GM21423 (cell line): ENCODE measurements around the gene PCSK5.

ENCODE experiments used
- ATAC-seq: cut with Tn5 transposase; IDR thresholded peaks from one replicate; pipeline ENCODE4 v1.9.1; 2021; ENCODE audit warnings: mild to moderate bottlenecking, moderate library complexity; ENCODE audit not compliant: unreplicated experiment

The PCSK5 gene

GRCh38 chr9:76115396-76115795 is 224.9 kb downstream of the PCSK5 start:
- no peak for ATAC-seq

GRCh38 chr9:76115982-76116646 is 225.6 kb downstream of the PCSK5 start:
- ATAC-seq: no peak

DNA sequence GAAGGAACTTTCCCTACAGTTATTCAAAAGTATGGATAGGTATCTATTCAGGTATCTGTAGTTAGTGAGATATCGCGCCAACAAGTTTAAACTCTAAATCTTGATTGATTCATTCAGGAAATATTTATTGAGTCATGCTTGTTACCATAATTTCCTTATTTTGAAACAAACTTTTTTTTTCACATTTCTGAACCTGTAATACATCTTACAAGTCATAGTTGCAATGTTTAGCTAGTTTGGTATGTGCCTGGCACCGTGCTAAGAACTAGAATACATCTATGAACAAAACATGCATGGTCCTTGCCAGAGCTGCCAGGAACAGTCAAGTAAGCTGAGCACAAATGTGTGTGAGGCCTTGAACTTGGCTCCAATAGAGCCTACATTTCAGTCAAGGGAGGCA is 226.4 kb downstream of the PCSK5 start:
- no peak for ATAC-seq

DNA sequence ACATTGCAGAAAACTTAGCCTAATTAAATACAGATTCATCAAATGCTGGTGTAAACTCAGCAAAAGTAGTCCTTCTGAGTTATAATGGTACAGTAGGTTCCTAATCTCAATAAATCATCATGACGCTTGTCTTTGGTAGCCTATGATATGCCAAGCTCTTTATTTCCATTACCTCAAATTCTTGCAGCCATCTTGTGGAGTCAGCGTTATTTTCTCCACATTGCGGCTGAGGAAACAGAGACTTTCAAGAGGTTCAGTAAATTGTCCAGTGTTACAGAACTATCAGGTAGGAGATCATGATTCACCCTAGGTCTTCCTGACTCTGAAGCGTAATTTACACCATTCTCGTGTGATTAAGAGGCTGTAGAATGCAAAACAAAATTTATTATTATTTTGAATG is 237.2 kb downstream of the PCSK5 start:
- ATAC-seq: no peak

GRCh38 chr9:76135902-76136301 is 245.4 kb downstream of the PCSK5 start:
- no peak for ATAC-seq

- ATAC-seq: no peak
These were observed 246.5 kb downstream of the PCSK5 start for GRCh38 chr9:76136986-76137385.

GRCh38 chr9:76137931-76138330 is 247.5 kb downstream of the PCSK5 start:
- no peak for ATAC-seq

DNA sequence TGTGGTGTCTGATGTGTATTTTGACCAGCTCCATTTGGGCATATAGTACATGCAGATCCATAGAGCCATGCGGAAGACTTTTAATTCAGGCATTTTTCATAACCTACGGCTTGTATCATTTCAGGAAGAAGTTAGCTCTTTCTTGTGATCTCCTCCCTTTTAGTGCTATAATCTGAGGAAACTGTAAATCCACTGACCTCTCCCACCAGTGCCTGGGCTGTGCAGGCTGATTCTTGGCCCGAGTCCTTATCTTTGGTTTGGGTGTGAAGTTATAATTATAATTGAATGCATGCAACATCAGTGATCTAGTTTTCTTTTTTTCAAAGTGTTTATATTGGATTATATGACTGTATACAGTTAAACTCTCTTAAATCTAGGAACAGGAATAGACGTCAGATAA is 247.9 kb downstream of the PCSK5 start:
- ATAC-seq: no peak

- no peak for ATAC-seq
These were observed 253.4 kb downstream of the PCSK5 start for GRCh38 chr9:76143834-76144233.

- no peak for ATAC-seq
These were observed 259.5 kb downstream of the PCSK5 start for GRCh38 chr9:76150013-76150412.

- no peak for ATAC-seq
These were observed 260.8 kb downstream of the PCSK5 start for GRCh38 chr9:76151267-76151666.

GRCh38 chr9:76153339-76153738 is 262.9 kb downstream of the PCSK5 start:
- no peak for ATAC-seq

GRCh38 chr9:76153902-76154629 is 263.6 kb downstream of the PCSK5 start:
- no peak for ATAC-seq

- ATAC-seq: no peak
These were observed 264.9 kb downstream of the PCSK5 start for GRCh38 chr9:76155361-76155760.

DNA sequence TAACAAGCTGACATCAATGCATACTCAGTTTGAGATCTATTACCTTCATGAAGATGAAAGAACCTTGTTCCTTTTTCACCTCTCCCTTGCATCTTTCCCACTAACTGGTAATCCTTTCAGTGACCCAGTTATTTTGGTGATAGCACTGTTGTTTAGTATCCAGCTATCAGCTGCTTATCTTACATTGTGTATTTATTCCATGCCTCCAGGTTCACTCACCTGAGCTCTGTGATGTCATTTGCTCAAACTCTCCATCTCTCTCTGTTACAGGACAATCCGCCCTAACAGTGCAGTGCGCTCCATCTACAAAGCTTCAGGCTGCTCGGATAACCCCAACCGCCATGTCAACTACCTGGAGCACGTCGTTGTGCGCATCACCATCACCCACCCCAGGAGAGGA is 268.2 kb downstream of the PCSK5 start:
- ATAC-seq: no peak

DNA sequence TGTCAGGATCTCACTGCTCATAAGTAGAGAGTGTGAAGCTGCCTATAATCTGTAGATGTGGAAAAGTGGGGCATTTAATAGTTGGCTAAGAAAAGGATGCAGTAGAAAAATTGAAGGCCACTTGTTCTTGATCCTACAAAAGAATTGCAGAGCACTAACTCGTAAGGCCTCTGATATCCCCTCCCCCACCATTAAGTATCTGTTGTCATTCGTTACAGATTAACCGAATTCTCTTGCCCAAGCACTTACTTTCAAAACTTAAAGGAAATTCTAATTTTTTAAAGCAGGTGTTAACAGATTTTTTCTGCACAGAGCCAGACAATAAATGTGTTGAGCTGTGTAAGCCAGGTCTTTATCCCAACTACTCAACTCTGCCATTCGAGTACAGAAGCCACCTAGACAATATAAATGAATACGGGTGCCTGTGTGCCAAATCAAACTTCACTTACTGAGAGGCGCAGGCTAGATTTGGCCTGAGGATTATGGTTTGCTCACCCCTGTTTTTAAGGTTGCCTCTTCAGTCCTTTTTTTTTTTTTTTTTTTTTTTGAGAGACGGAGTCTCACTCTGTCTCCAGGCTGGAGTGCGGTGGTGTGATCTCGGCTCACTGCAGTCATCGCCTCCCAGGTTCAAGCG is 268.9 kb downstream of the PCSK5 start:
- no peak for ATAC-seq

DNA sequence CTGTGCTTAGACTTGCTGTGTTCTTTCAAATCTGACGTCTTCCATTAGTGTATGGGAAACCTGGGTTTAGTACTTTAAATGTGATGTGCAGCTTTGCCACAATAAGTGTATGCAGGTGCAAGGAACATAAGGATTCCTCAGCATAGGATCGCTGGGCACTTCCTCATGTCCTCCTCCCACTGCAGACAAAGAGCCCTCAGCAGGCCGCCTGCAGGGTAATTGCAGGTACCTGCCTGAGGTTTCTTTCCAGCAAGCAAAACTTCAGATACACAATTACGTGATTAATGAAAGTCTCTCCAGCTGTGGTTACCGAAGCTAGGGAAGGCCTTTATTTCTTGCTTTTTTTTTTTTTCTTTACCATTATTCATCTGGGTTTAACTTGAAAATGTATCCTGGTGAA is 270.6 kb downstream of the PCSK5 start:
- ATAC-seq: no peak

DNA sequence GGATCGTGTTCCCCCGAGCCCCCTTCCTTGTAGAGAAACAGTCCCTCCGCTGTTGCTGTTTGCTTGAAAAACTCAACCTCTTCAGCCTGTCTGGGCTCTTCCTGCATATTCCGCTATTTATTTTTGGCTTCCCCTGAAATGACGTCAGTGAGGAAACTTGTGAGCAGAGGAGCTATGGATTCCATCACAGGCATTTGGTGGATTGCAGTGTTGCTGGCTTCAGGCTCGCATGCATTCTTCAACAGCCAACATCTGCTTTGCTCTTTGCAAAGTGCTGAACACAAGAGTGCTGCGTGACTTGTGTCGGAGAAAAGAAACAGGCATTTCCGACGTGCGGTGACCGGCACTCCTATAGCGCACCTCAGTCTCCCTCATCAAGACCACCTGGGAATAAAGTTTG is 271.1 kb downstream of the PCSK5 start:
- ATAC-seq: no peak

DNA sequence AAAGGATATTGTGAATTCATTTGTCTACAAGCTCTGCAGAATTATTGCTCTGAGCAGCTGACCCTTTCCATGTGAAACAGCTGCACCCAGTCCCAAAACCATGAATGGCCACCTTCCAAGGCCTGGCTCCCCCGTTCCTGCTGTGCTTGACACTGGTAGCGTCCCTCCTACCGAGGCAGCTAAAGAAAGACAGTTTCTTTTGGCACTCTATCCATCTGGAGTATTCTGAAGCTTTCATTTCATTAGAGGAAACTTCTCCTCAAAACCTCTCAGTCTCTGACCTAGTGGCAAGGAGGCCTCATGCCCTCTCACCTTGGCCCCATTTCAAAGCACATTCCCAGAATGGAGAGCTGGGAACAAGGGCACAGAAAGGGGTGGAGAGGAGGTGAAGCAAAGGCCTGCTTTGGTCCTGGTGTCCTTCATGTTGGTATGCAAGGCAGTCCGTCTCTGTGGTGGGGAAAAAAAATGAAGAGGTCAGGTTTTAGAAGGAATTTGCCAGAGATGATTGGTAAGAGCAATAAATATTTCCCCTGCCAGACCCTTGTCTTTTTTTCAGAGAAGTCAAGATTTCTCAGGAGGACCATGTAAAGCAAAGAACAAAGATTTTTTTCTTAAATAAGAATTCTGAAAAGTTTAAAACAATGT is 271.7 kb downstream of the PCSK5 start:
- no peak for ATAC-seq

GRCh38 chr9:76162751-76163500 is 272.5 kb downstream of the PCSK5 start:
- no peak for ATAC-seq

DNA sequence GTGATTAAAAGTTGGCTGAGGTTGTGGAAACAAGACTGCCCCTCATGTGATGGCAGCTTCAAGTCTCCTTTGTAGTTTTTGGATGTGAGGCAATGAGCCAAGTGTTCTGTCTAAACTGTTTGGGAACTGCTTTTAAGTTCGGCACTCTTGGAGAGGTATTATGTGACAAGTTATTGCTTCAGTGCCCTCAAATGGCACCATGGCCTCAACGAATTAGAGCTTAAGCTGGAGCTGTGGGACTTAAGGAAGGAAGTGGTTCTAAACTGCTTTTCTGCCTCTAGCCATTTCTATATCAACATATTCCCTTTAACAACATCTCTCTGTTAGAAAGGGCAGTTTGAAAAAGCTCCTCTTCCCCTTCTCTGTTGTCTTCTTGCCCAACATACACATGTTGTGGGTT is 276.1 kb downstream of the PCSK5 start:
- ATAC-seq: no peak
